GM18858 (cell line): ENCODE measurements around the gene FAAP20.

Experiments
- ATAC-seq: cut with Tn5 transposase; IDR thresholded peaks from one replicate; pipeline ENCODE4 v1.9.1; 2021; ENCODE audit not compliant: unreplicated experiment

FAAP20 gene

GRCh38 chr1:2197707-2198165 lies 3.2 kb upstream of the FAAP20 start:
- ATAC-seq: no peak

GRCh38 chr1:2196901-2197638 lies 2.5 kb upstream of the FAAP20 start:
- ATAC-seq: no peak

GRCh38 chr1:2195785-2196184 lies 1.2 kb upstream of the FAAP20 start:
- no peak for ATAC-seq

GRCh38 chr1:2194898-2195673 lies 514 bp upstream of the FAAP20 start:
- peak; percentile 58 for ATAC-seq

- ATAC-seq: no peak
Observed at GRCh38 chr1:2193514-2194281, 874 bp downstream of the FAAP20 start.

GRCh38 chr1:2192031-2192995 lies 2.3 kb downstream of the FAAP20 start:
- no peak for ATAC-seq

GRCh38 chr1:2190491-2190976 lies 4.0 kb downstream of the FAAP20 start:
- ATAC-seq: no peak

- no peak for ATAC-seq
Observed at GRCh38 chr1:2189459-2190425, 4.8 kb downstream of the FAAP20 start.

GRCh38 chr1:2188336-2188735 lies 6.2 kb downstream of the FAAP20 start:
- ATAC-seq: no peak

- no peak for ATAC-seq
Observed at GRCh38 chr1:2187619-2188018, 7.0 kb downstream of the FAAP20 start.

- ATAC-seq: no peak
Observed at GRCh38 chr1:2186901-2187300, 7.7 kb downstream of the FAAP20 start.

- ATAC-seq: no peak
Observed at GRCh38 chr1:2185880-2186855, 8.4 kb downstream of the FAAP20 start.

GRCh38 chr1:2184934-2185333 lies 9.6 kb downstream of the FAAP20 start:
- ATAC-seq: no peak

- no peak for ATAC-seq
Observed at GRCh38 chr1:2184531-2184930, 10.0 kb downstream of the FAAP20 start.

- no peak for ATAC-seq
Observed at GRCh38 chr1:2183937-2184334, 10.6 kb downstream of the FAAP20 start.

- ATAC-seq: no peak
Observed at GRCh38 chr1:2182376-2182775, 12.2 kb downstream of the FAAP20 start.

GRCh38 chr1:2181752-2182151 lies 12.8 kb downstream of the FAAP20 start:
- no peak for ATAC-seq

- ATAC-seq: no peak
Observed at GRCh38 chr1:2181271-2181670, 13.3 kb downstream of the FAAP20 start.
